Smooth muscle cell (in vitro differentiated cells): ENCODE results near the gene NAALADL2. TPM values are rescaled to one million over a fixed set of nuclear protein-coding genes. Genes with fewer than 3 reads are reported as not detected.

Experiments
- DNase-seq: peaks from one replicate; lab custom pipeline; 2025; ENCODE audit not compliant: unreplicated experiment; lab: John Stamatoyannopoulos, UW
- H2AFZ ChIP-seq: fragments of 200-600 bp; sonication (generic); 2 replicates; pipeline ENCODE4 v1.6.0; 2016; ENCODE audit warnings: antibody characterized with exemption, low read depth, mild to moderate bottlenecking
- H3F3A ChIP-seq: fragments of 200-600 bp; sonication (generic); 2 replicates; pipeline ENCODE4 v1.6.0; 2017; ENCODE audit warnings: antibody characterized with exemption, low read depth
- H3K27ac ChIP-seq: fragments of 200-600 bp; sonication (generic); 2 replicates; pipeline ENCODE4 v1.5.1; 2016; ENCODE audit warnings: low read depth, mild to moderate bottlenecking
- H3K27me3 ChIP-seq: fragments of 200-600 bp; sonication (generic); 2 replicates; pipeline ENCODE4 v1.6.1; 2016; ENCODE audit warnings: low read depth, mild to moderate bottlenecking
- H3K36me3 ChIP-seq: fragments of 200-600 bp; sonication (generic); 2 replicates; pipeline ENCODE4 v1.5.1; 2016; ENCODE audit warnings: low read depth
- H3K4me1 ChIP-seq: fragments of 200-600 bp; sonication (generic); 2 replicates; pipeline ENCODE4 v1.5.1; 2016; ENCODE audit warnings: low read depth
- H3K4me2 ChIP-seq: fragments of 200-600 bp; sonication (generic); 2 replicates; pipeline ENCODE4 v1.6.0; 2016; ENCODE audit warnings: mild to moderate bottlenecking
- H3K4me3 ChIP-seq: fragments of 200-600 bp; sonication (generic); 2 replicates; pipeline ENCODE4 v1.5.1; 2016; ENCODE audit warnings: mild to moderate bottlenecking
- H3K79me2 ChIP-seq: fragments of 200-600 bp; sonication (generic); 2 replicates; pipeline ENCODE4 v1.6.0; 2016; ENCODE audit warnings: low read depth, mild to moderate bottlenecking
- H3K9ac ChIP-seq: fragments of 200-600 bp; sonication (generic); 2 replicates; pipeline ENCODE4 v1.6.0; 2016; ENCODE audit warnings: low read depth
- H3K9me3 ChIP-seq: fragments of 200-600 bp; sonication (generic); replicated peaks from 2 replicates; pipeline ENCODE4 v1.5.1; 2016; ENCODE audit warnings: low read depth
- H4K20me1 ChIP-seq: fragments of 200-600 bp; sonication (generic); 2 replicates; pipeline ENCODE4 v1.6.0; 2016; ENCODE audit warnings: low read depth
- CTCF ChIP-seq: fragments of 200-600 bp; sonication (generic); IDR thresholded peaks from 2 replicates; pipeline ENCODE4 v1.5.1; 2017; ENCODE audit warnings: borderline replicate concordance, mild to moderate bottlenecking, antibody characterized with exemption; ENCODE audit not compliant: insufficient read depth, poor library complexity, severe bottlenecking
- WGBS: methylation state at CpG from one replicate; pipeline ENCODE4 v1.1.7; 2016; ENCODE audit warnings: low lambda C conversion rate; 5-methylcytosine and 5-hydroxymethylcytosine counted together
- polyA plus RNA-seq: library from polyadenylated mRNA; unstranded; fragments of >200 nt; fragmentation: Nextera tagmentation; extraction: Ambion mirVana; gene quantifications from 2 replicates; pipeline ENCODE4 v1.2.1, GENCODE V29; 2016
- total RNA-seq: library from RNA; depleted of rRNA; stranded (reverse); fragments of >200 nt; gene quantifications from 2 replicates; pipeline ENCODE4 v1.2.3, GENCODE V29; 2014

Gene NAALADL2
- total and polyA plus RNA-seq, 2 experiments from 2014 or later, result 2.5 to 13.8 TPM

- WGBS, result 95% methylated on average over 2 of the region's 2 CpGs
- no peak for DNase-seq
- Histone ChIP-seq H3K79me2 (no peaks in the 10 kb centered on the region), H2AFZ (no peak overlapping the region), H3K9ac (no peak overlapping the region), H3K4me1 (no peaks in the 10 kb centered on the region), H3K4me2 (no peak overlapping the region), H3K36me3 (no peaks in the 10 kb centered on the region), H4K20me1 (no peaks in the 10 kb centered on the region), H3K27me3 (no peaks in the 10 kb centered on the region), H3F3A (no peaks in the 10 kb centered on the region), H3K4me3 (no peak overlapping the region), H3K9me3 (no peaks in the 10 kb centered on the region), H3K27ac (peak overlapping the region; percentile 34)
- no peak for TF ChIP-seq CTCF
Measured at GRCh38 chr3:174951498-174952005, 92.4 kb downstream of the NAALADL2 start.

- no peaks in the 10 kb centered on the region for H4K20me1 ChIP-seq
- H3F3A ChIP-seq, result no peaks in the 10 kb centered on the region
- H3K27me3 ChIP-seq, result no peaks in the 10 kb centered on the region
- no peak overlapping the region for H3K4me3 ChIP-seq
- peaks cover 2% of the 10 kb centered on the region for H3K4me1 ChIP-seq
- H2AFZ ChIP-seq, result no peak overlapping the region
- no peak overlapping the region for H3K9ac ChIP-seq
- no peak for DNase-seq
- H3K4me2 ChIP-seq, result no peak overlapping the region
- H3K9me3 ChIP-seq, result no peaks in the 10 kb centered on the region
- H3K79me2 ChIP-seq, result no peaks in the 10 kb centered on the region
- no peak overlapping the region for H3K27ac ChIP-seq
- WGBS, result 75% methylated on average over 1 of the region's 1 CpG
- TF ChIP-seq CTCF, result no peak
- no peaks in the 10 kb centered on the region for H3K36me3 ChIP-seq
Measured at GRCh38 chr3:174953068-174953467, 93.9 kb downstream of the NAALADL2 start.

- Histone ChIP-seq H3K79me2 (no peaks in the 10 kb centered on the region), H3K9ac (no peak overlapping the region), H4K20me1 (no peaks in the 10 kb centered on the region), H2AFZ (no peak overlapping the region), H3K27ac (peak overlapping the region; percentile 53), H3K4me1 (peaks cover 2% of the 10 kb centered on the region), H3K4me3 (no peak overlapping the region), H3K36me3 (no peaks in the 10 kb centered on the region), H3F3A (no peaks in the 10 kb centered on the region), H3K9me3 (no peaks in the 10 kb centered on the region), H3K4me2 (peak overlapping the region; percentile 16), H3K27me3 (no peaks in the 10 kb centered on the region)
- no peak for TF ChIP-seq CTCF
- WGBS, result 48% methylated on average over 2 of the region's 2 CpGs
- DNase-seq, result no peak
Measured at GRCh38 chr3:174955513-174956016, 96.4 kb downstream of the NAALADL2 start.

- Histone ChIP-seq H3K4me2 (peak overlapping the region; percentile 0), H3F3A (no peaks in the 10 kb centered on the region), H2AFZ (no peak overlapping the region), H3K9ac (no peak overlapping the region), H3K9me3 (no peaks in the 10 kb centered on the region), H3K27me3 (no peaks in the 10 kb centered on the region), H3K27ac (peak overlapping the region; percentile 64), H3K4me1 (peaks cover 2% of the 10 kb centered on the region), H3K4me3 (no peak overlapping the region), H3K79me2 (no peaks in the 10 kb centered on the region), H3K36me3 (no peaks in the 10 kb centered on the region), H4K20me1 (no peaks in the 10 kb centered on the region)
- TF ChIP-seq CTCF, result no peak
- no peak for DNase-seq
- 19% methylated on average over 2 of the region's 2 CpGs for WGBS
Measured at GRCh38 chr3:174957081-174957480, 97.9 kb downstream of the NAALADL2 start.
